HG03139 (cell line): Measurements from ENCODE around the gene USHBP1.

Source experiments
- ATAC-seq: cut with Tn5 transposase; IDR thresholded peaks from one replicate; pipeline ENCODE4 v1.9.1; 2021; ENCODE audit not compliant: unreplicated experiment

The USHBP1 gene

GRCh38 chr19:17263712-17264640 is 569 bp downstream of the USHBP1 start:
- no peak for ATAC-seq

GRCh38 chr19:17262557-17262956 is 2.0 kb downstream of the USHBP1 start:
- no peak for ATAC-seq

- peak; percentile 65 for ATAC-seq
Observed at GRCh38 chr19:17260842-17261325, 3.7 kb downstream of the USHBP1 start.

GRCh38 chr19:17259934-17260333 is 4.6 kb downstream of the USHBP1 start:
- ATAC-seq = no peak

GRCh38 chr19:17259118-17259780 is 5.3 kb downstream of the USHBP1 start:
- ATAC-seq = no peak

GRCh38 chr19:17256130-17256529 is 8.4 kb downstream of the USHBP1 start:
- ATAC-seq = no peak

- ATAC-seq = no peak
Observed at GRCh38 chr19:17255150-17255621, 9.4 kb downstream of the USHBP1 start.

- no peak for ATAC-seq
Observed at GRCh38 chr19:17254636-17255035, 9.9 kb downstream of the USHBP1 start.

GRCh38 chr19:17249887-17250548 is 14.5 kb downstream of the USHBP1 start:
- ATAC-seq = no peak

- ATAC-seq = no peak
Observed at GRCh38 chr19:17248011-17248776, 16.4 kb downstream of the USHBP1 start.

- ATAC-seq = no peak
Observed at GRCh38 chr19:17246681-17247425, 17.7 kb downstream of the USHBP1 start.

- ATAC-seq = no peak
Observed at GRCh38 chr19:17245535-17245984, 19.0 kb downstream of the USHBP1 start, which contains the start of gene NR2F6. NR2F6 (minus strand) TSS chr19:17245919; CDS start chr19:17245220, 699 bp downstream.

GRCh38 chr19:17244618-17245534 is 19.7 kb downstream of the USHBP1 start:
- ATAC-seq = no peak

- no peak for ATAC-seq
Observed at GRCh38 chr19:17243830-17244617, 20.5 kb downstream of the USHBP1 start.

- ATAC-seq = no peak
Observed at GRCh38 chr19:17243211-17243829, 21.2 kb downstream of the USHBP1 start.

- no peak for ATAC-seq
Observed at GRCh38 chr19:17242431-17243208, 21.9 kb downstream of the USHBP1 start.
